ENCODE data around the gene ARID1B.

DNA sequence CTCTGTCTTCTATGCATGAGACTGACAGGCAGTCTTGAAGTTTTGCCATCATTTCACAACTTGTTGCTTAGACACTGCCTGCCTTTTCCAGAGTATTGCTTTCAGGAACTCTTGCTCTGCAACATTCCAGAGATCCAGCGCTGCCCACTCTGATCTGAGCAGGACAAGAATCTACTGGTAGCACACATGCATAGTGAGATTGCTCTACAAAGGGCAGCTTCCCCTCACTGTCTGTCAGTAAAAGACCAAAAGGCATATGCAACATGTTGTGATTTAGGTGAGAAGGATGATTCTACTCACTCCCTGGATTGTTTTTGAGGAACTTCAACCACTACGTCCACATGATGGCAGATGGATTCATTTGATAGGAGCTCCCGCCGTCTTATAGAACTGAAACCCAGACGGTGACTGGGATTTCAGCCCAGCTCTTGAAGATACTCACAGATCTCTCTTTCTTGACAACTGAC is 259.1 kb downstream of the ARID1B start:
- TF ChIP-seq CTCF (IDR thresholded peaks at IDR 0.05) (no peak), POLR2A (IDR thresholded peaks at IDR 0.05) (no peak)

All from transverse colon (tissue), 3 donors.